SK-N-SH treated with all-trans-retinoic acid at 6 μM for 48 hours (cell line): ENCODE results near the gene ACOX3.

ENCODE experiments used
- CSRNP3 ChIP-seq: fragments of 250-450 bp; sonication (Bioruptor Pico); IDR thresholded peaks from 2 replicates; pipeline ENCODE4 v1.5.1; 2021; ENCODE audit warnings: mild to moderate bottlenecking, moderate library complexity
- PATZ1 ChIP-seq: fragments of 250-450 bp; sonication (Bioruptor Pico); IDR thresholded peaks from 2 replicates; pipeline ENCODE4 v1.8.0; 2020; ENCODE audit warnings: mild to moderate bottlenecking, moderate library complexity, borderline replicate concordance
- PPARA ChIP-seq: fragments of 250-450 bp; sonication (Bioruptor Pico); IDR thresholded peaks from 2 replicates; pipeline ENCODE4 v1.5.0; 2020; ENCODE audit warnings: mild to moderate bottlenecking, borderline replicate concordance
- RARB ChIP-seq: fragments of 250-450 bp; sonication (Bioruptor Pico); IDR thresholded peaks from 2 replicates; pipeline ENCODE4 v1.8.0; 2021; ENCODE audit warnings: mild to moderate bottlenecking, moderate library complexity
- TCF4 ChIP-seq: fragments of 250-450 bp; sonication (Bioruptor Pico); IDR thresholded peaks from 2 replicates; pipeline ENCODE4 v1.8.0; 2021; ENCODE audit warnings: mild to moderate bottlenecking, moderate library complexity, borderline replicate concordance
- ZC3H10 ChIP-seq: fragments of 250-450 bp; sonication (Bioruptor Pico); IDR thresholded peaks from 2 replicates; pipeline ENCODE4 v1.5.1; 2021; ENCODE audit warnings: mild to moderate bottlenecking, moderate library complexity
- ZFP3 ChIP-seq: fragments of 250-450 bp; sonication (Bioruptor Pico); IDR thresholded peaks from 2 replicates; pipeline ENCODE4 v1.5.0; 2020; ENCODE audit warnings: mild to moderate bottlenecking, moderate library complexity
- ZNF70 ChIP-seq: fragments of 450-650 bp; formaldehyde crosslinking; IDR thresholded peaks from 2 replicates; pipeline ENCODE4 v1.5.0; 2020; ENCODE audit warnings: mild to moderate bottlenecking, moderate library complexity
- TF ChIP-seq, protein P1 (sequence below): fragments of 250-450 bp; sonication (Bioruptor Pico); IDR thresholded peaks from 2 replicates; pipeline ENCODE4 v1.8.0; 2021; ENCODE audit warnings: low read depth, mild to moderate bottlenecking, moderate library complexity, borderline replicate concordance

- no peak for TF ChIP-seq ZNF70 (CRISPR knock-in tag)
- no peak for TF ChIP-seq PPARA (CRISPR knock-in tag)
- TF ChIP-seq PATZ1 (CRISPR knock-in tag), result no peak
- no peak for TF ChIP-seq ZC3H10 (CRISPR knock-in tag)
- TF ChIP-seq CSRNP3, result no peak
- TF ChIP-seq TCF4 (CRISPR knock-in tag), result no peak
- TF ChIP-seq, protein P1, sequence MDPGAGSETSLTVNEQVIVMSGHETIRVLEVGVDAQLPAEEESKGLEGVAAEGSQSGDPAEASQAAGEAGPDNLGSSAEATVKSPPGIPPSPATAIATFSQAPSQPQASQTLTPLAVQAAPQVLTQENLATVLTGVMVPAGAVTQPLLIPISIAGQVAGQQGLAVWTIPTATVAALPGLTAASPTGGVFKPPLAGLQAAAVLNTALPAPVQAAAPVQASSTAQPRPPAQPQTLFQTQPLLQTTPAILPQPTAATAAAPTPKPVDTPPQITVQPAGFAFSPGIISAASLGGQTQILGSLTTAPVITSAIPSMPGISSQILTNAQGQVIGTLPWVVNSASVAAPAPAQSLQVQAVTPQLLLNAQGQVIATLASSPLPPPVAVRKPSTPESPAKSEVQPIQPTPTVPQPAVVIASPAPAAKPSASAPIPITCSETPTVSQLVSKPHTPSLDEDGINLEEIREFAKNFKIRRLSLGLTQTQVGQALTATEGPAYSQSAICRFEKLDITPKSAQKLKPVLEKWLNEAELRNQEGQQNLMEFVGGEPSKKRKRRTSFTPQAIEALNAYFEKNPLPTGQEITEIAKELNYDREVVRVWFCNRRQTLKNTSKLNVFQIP (CRISPR knock-in tag), result no peak
- TF ChIP-seq RARB (CRISPR knock-in tag), result no peak
- no peak for TF ChIP-seq ZFP3 (CRISPR knock-in tag)
Measured at GRCh38 chr4:8427262-8427661, 13.3 kb downstream of the ACOX3 start.
